K562 (cell line): ENCODE measurements around the gene PPP6R1. TPM values are rescaled to one million over a fixed set of nuclear protein-coding genes. Genes with fewer than 3 reads are reported as not detected.
A peak's percentile ranks its signal among the peaks of the same experiment; 100 is the strongest.

Experiments
- DMBX1 ChIP-seq: fragments of 250-450 bp; sonication (Bioruptor Pico); IDR thresholded peaks from 2 replicates; pipeline ENCODE4 v1.8.0; 2022; ENCODE audit warnings: inconsistent platforms, mild to moderate bottlenecking, moderate library complexity, borderline replicate concordance
- STAT5B ChIP-seq: fragments of 250-450 bp; sonication (Bioruptor Pico); IDR thresholded peaks from 2 replicates; pipeline ENCODE4 v1.8.0; 2021; ENCODE audit warnings: mild to moderate bottlenecking, inconsistent platforms
- ZKSCAN1 ChIP-seq: fragments of 150-350 bp; IDR thresholded peaks from 2 replicates; pipeline ENCODE4 v1.6.1; 2016; ENCODE audit warnings: low read depth, low read length
- polyA plus RNA-seq, 8 experiments: library from polyadenylated mRNA; depleted of rRNA in 4 of 8; stranded (reverse) in 5 of 8; unstranded in 3 of 8; fragments of >200 nt; fragmentation: Nextera tagmentation in 2 of 8; fragmentation: Illumina TruSeq in 1 of 8; extraction: Ambion mirVana in 2 of 8; extraction: Trizol in 1 of 8; gene quantifications; 2 replicates each; pipeline versions ENCODE4 v1.2.1 to v1.2.3, GENCODE V29; 2011 to 2014; ENCODE audit warnings: inconsistent platforms in 1 of 8, missing spikeins in 1 of 8
- total RNA-seq, 7 experiments: library from RNA; depleted of rRNA in 6 of 7; stranded (reverse); fragments of >200 nt in 6 of 7; fragmentation: Illumina TruSeq in 2 of 7; extraction: Trizol in 2 of 7; gene quantifications; 2 replicates each; pipeline versions ENCODE4 v1.2.1 to v1.2.3, GENCODE V29; 2011 to 2021; ENCODE audit warnings: low replicate concordance in 1 of 7
- TF ChIP-seq, protein P1 (sequence below): fragments of 450-650 bp; IDR thresholded peaks from 2 replicates; pipeline ENCODE4 v1.6.1; 2016; ENCODE audit warnings: mild to moderate bottlenecking
- TF ChIP-seq, protein P2 (sequence below): fragments of 250-450 bp; sonication (Bioruptor Pico); IDR thresholded peaks from 2 replicates; pipeline ENCODE4 v1.5.1; 2021; ENCODE audit warnings: mild to moderate bottlenecking
- TF ChIP-seq, protein P3 (sequence below), 2 experiments: IDR thresholded peaks in 1 of 2; conservative IDR thresholded peaks in 1 of 2; 2 replicates each; pipeline ENCODE4 v1.6.1; 2016; ENCODE audit warnings: low read depth in 2 of 2, mild to moderate bottlenecking in 1 of 2, missing compliant biosample characterization in 1 of 2, missing genetic modification characterization in 1 of 2, moderate library complexity in 1 of 2

The PPP6R1 gene
- total and polyA plus RNA-seq, 9 of the 15 experiments (the other 6 are each of a cell fraction or from before 2014, with no cell fraction given), result 0.48 to 135 (median 37.2) TPM

DNA sequence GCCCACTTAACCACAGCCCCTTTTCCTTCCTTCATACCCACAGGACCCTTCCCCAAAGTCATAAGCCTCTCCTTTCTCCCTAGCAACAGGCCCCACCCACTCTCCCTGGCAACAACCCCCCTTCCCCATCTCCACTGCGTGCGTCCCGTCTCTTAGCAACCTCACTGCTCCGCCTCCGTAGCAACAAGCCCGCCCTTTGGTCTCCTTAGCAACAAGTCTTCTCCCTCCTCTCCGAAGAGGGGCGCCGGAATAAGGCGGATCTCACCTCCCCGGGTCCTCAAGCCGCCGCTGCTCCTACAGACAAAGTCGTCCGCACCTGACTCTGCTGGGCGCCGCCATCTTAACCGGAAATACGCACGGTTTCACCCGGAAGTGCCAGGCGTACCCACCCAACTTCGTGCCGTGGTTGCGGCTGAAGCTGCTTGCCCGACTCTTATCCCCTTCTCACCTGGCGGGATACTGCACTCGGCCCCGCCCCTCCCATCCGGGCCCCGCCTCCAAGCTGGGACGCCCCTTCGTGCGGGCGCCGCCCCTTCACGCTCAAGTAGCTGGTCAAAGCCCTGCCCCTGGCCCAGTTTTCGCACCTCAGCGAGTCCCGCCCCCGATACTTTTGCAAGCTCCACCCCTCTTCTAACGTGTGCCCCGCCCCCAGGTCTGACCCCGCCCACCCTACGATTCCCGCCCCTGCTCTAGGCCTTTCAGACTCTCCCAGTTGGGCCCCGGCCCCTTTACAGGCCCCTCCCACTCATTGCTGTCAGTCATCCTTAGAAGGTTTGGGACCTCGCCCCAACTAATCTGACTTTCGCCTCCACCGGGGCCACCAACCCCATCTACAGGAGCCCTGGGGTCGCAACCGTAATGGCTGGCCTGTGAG lies 21.2 kb upstream of the PPP6R1 start, which contains the start of gene HSPBP1 (continued):
- TF ChIP-seq, protein P1, sequence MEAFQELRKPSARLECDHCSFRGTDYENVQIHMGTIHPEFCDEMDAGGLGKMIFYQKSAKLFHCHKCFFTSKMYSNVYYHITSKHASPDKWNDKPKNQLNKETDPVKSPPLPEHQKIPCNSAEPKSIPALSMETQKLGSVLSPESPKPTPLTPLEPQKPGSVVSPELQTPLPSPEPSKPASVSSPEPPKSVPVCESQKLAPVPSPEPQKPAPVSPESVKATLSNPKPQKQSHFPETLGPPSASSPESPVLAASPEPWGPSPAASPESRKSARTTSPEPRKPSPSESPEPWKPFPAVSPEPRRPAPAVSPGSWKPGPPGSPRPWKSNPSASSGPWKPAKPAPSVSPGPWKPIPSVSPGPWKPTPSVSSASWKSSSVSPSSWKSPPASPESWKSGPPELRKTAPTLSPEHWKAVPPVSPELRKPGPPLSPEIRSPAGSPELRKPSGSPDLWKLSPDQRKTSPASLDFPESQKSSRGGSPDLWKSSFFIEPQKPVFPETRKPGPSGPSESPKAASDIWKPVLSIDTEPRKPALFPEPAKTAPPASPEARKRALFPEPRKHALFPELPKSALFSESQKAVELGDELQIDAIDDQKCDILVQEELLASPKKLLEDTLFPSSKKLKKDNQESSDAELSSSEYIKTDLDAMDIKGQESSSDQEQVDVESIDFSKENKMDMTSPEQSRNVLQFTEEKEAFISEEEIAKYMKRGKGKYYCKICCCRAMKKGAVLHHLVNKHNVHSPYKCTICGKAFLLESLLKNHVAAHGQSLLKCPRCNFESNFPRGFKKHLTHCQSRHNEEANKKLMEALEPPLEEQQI, result no peak
- no peak for TF ChIP-seq STAT5B (CRISPR knock-in tag)
- TF ChIP-seq, protein P2, sequence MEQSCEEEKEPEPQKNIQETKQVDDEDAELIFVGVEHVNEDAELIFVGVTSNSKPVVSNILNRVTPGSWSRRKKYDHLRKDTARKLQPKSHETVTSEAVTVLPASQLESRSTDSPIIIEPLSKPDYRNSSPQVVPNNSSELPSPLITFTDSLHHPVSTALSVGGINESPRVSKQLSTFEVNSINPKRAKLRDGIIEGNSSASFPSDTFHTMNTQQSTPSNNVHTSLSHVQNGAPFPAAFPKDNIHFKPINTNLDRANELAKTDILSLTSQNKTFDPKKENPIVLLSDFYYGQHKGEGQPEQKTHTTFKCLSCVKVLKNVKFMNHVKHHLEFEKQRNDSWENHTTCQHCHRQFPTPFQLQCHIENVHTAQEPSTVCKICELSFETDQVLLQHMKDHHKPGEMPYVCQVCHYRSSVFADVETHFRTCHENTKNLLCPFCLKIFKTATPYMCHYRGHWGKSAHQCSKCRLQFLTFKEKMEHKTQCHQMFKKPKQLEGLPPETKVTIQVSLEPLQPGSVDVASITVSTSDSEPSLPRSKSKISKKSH (CRISPR knock-in tag), result no peak
- no peak for TF ChIP-seq ZKSCAN1
- TF ChIP-seq, protein P3, sequence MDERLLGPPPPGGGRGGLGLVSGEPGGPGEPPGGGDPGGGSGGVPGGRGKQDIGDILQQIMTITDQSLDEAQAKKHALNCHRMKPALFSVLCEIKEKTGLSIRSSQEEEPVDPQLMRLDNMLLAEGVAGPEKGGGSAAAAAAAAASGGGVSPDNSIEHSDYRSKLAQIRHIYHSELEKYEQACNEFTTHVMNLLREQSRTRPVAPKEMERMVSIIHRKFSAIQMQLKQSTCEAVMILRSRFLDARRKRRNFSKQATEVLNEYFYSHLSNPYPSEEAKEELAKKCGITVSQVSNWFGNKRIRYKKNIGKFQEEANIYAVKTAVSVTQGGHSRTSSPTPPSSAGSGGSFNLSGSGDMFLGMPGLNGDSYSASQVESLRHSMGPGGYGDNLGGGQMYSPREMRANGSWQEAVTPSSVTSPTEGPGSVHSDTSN (CRISPR knock-in tag; IDR thresholded peaks at IDR 0.05; ENCODE audit: low read depth), result peak; percentile 80
- TF ChIP-seq, protein P3 (tag; conservative IDR thresholded peaks at IDR 0.05; ENCODE audit: low read depth), result peak; percentile 88
- TF ChIP-seq DMBX1 (CRISPR knock-in tag), result no peak
